Duodenal mucosa (tissue), 2 donors: ENCODE results near the gene UNC45A.
A peak's percentile ranks its signal among the peaks of the same experiment; 100 is the strongest.

ENCODE experiments used
- H3K27ac ChIP-seq: one replicate; pipeline ENCODE4 v1.7.0; 2013; ENCODE audit warnings: low read depth, low read length
- H3K27me3 ChIP-seq, 2 donors: one replicate each; pipeline ENCODE4 v1.7.0; 2013; ENCODE audit warnings: low read length in 2 of 2, control low read depth in 1 of 2; ENCODE audit not compliant: insufficient read depth in 2 of 2, control insufficient read depth in 1 of 2
- H3K36me3 ChIP-seq, 2 donors: one replicate each; pipeline ENCODE4 v1.7.0; 2013; ENCODE audit warnings: low read length in 2 of 2, control low read depth in 1 of 2; ENCODE audit not compliant: insufficient read depth in 2 of 2, control insufficient read depth in 1 of 2
- H3K4me1 ChIP-seq, 2 donors: one replicate each; pipeline ENCODE4 v1.7.0; 2013; ENCODE audit warnings: low read length in 2 of 2, control low read depth in 1 of 2; ENCODE audit not compliant: insufficient read depth in 2 of 2, control insufficient read depth in 1 of 2
- H3K4me3 ChIP-seq, 2 donors: one replicate each; pipeline ENCODE4 v1.7.0; 2013; ENCODE audit warnings: low read length in 2 of 2, low read depth in 1 of 2
- H3K9ac ChIP-seq, 2 donors: one replicate each; pipeline ENCODE4 v1.7.0; 2013; ENCODE audit warnings: low read length in 2 of 2, low read depth in 1 of 2
- H3K9me3 ChIP-seq, 2 donors: one replicate each; pipeline ENCODE4 v1.7.0; 2013; ENCODE audit warnings: low read length in 2 of 2, control low read depth in 1 of 2; ENCODE audit not compliant: control insufficient read depth in 1 of 2

The UNC45A gene

GRCh38 chr15:90986790-90987507 lies 51.9 kb downstream of the UNC45A start:
- H3K27ac ChIP-seq: no peak overlapping the region
- peaks cover 0 to 15% of the 10 kb centered on the region in 2 donors for H3K36me3 ChIP-seq
- H3K9ac ChIP-seq: no peak overlapping the region
- no peaks in the 10 kb centered on the region for H3K27me3 ChIP-seq
- peaks cover 7% of the 10 kb centered on the region in 2 donors for H3K4me1 ChIP-seq
- H3K4me3 ChIP-seq: no peak overlapping the region
- no peaks in the 10 kb centered on the region for H3K9me3 ChIP-seq

- H3K36me3 ChIP-seq: peaks cover 0 to 15% of the 10 kb centered on the region in 2 donors
- H3K27me3 ChIP-seq: no peaks in the 10 kb centered on the region
- H3K9ac ChIP-seq: no peak overlapping the region
- no peaks in the 10 kb centered on the region for H3K9me3 ChIP-seq
- H3K4me3 ChIP-seq: no peak overlapping the region
- H3K4me1 ChIP-seq: peaks cover 7% of the 10 kb centered on the region in 2 donors
- H3K27ac ChIP-seq: no peak overlapping the region
Measured at GRCh38 chr15:90987561-90988141, 52.6 kb downstream of the UNC45A start.

GRCh38 chr15:90988296-90988695 lies 53.2 kb downstream of the UNC45A start:
- peaks cover 7 to 9% of the 10 kb centered on the region in 2 donors for H3K4me1 ChIP-seq
- no peaks in the 10 kb centered on the region for H3K9me3 ChIP-seq
- H3K27me3 ChIP-seq: no peaks in the 10 kb centered on the region
- H3K4me3 ChIP-seq: peak overlapping the region in 1 of 2 donors; percentile 6
- peaks cover 0 to 10% of the 10 kb centered on the region in 2 donors for H3K36me3 ChIP-seq
- no peak overlapping the region for H3K27ac ChIP-seq
- H3K9ac ChIP-seq: peak overlapping the region in 1 of 2 donors; percentile 2

- Histone ChIP-seq H3K9ac (no peak overlapping the region), H3K27me3 (no peaks in the 10 kb centered on the region), H3K27ac (no peak overlapping the region), H3K9me3 (no peaks in the 10 kb centered on the region), H3K36me3 (peaks cover 0 to 3% of the 10 kb centered on the region in 2 donors), H3K4me3 (no peak overlapping the region), H3K4me1 (peaks cover 7 to 14% of the 10 kb centered on the region in 2 donors)
Measured at GRCh38 chr15:90989040-90989768, 54.1 kb downstream of the UNC45A start.

- H3K9ac ChIP-seq: no peak overlapping the region
- H3K9me3 ChIP-seq: no peaks in the 10 kb centered on the region
- no peak overlapping the region for H3K4me3 ChIP-seq
- peaks cover 14 to 19% of the 10 kb centered on the region in 2 donors for H3K4me1 ChIP-seq
- H3K36me3 ChIP-seq: no peaks in the 10 kb centered on the region
- H3K27me3 ChIP-seq: no peaks in the 10 kb centered on the region
- no peak overlapping the region for H3K27ac ChIP-seq
Measured at GRCh38 chr15:90990446-90990845, 55.4 kb downstream of the UNC45A start.

- no peaks in the 10 kb centered on the region for H3K9me3 ChIP-seq
- no peak overlapping the region for H3K4me3 ChIP-seq
- no peaks in the 10 kb centered on the region for H3K36me3 ChIP-seq
- H3K9ac ChIP-seq: no peak overlapping the region
- H3K27ac ChIP-seq: no peak overlapping the region
- no peaks in the 10 kb centered on the region for H3K27me3 ChIP-seq
- peaks cover 14 to 19% of the 10 kb centered on the region in 2 donors for H3K4me1 ChIP-seq
Measured at GRCh38 chr15:90991587-90992285, 56.7 kb downstream of the UNC45A start.

GRCh38 chr15:90994059-90994416 lies 59.0 kb downstream of the UNC45A start:
- H3K27ac ChIP-seq: peak overlapping the region; percentile 50
- H3K9ac ChIP-seq: peak overlapping the region; percentile 88 to 98
- H3K4me1 ChIP-seq: peaks cover 7 to 12% of the 10 kb centered on the region in 2 donors
- peaks cover 3 to 15% of the 10 kb centered on the region in 2 donors for H3K36me3 ChIP-seq
- H3K9me3 ChIP-seq: no peaks in the 10 kb centered on the region
- no peaks in the 10 kb centered on the region for H3K27me3 ChIP-seq
- H3K4me3 ChIP-seq: peak overlapping the region; percentile 77 to 94

GRCh38 chr15:90994417-90995311 lies 59.6 kb downstream of the UNC45A start, which contains the start of gene PRC1:
TSS of gene PRC1 (minus strand) at chr15:90994535. CDS start at chr15:90994417, 118 bp downstream.
- H3K9me3 ChIP-seq: no peaks in the 10 kb centered on the region
- H3K36me3 ChIP-seq: peaks cover 6 to 20% of the 10 kb centered on the region in 2 donors
- peak within 1 kb of the TSS; percentile 77 to 94 for H3K4me3 ChIP-seq
- H3K27ac ChIP-seq: peak within 1 kb of the TSS; percentile 50
- H3K27me3 ChIP-seq: no peaks in the 10 kb centered on the region
- peak within 1 kb of the TSS; percentile 88 to 98 for H3K9ac ChIP-seq
- peaks cover 7 to 12% of the 10 kb centered on the region in 2 donors for H3K4me1 ChIP-seq

GRCh38 chr15:90998737-90999136 lies 63.7 kb downstream of the UNC45A start:
- H3K9ac ChIP-seq: no peak overlapping the region
- peaks cover 14 to 53% of the 10 kb centered on the region in 2 donors for H3K36me3 ChIP-seq
- H3K27ac ChIP-seq: no peak overlapping the region
- no peak overlapping the region for H3K4me3 ChIP-seq
- H3K27me3 ChIP-seq: no peaks in the 10 kb centered on the region
- peaks cover 5 to 7% of the 10 kb centered on the region in 2 donors for H3K4me1 ChIP-seq
- no peaks in the 10 kb centered on the region for H3K9me3 ChIP-seq
